ENCODE data around the gene MED16. TPM values are rescaled to one million over a fixed set of nuclear protein-coding genes. Genes with fewer than 3 reads are reported as not detected.

MED16 gene
- total and polyA plus RNA-seq, 2 of the 4 experiments (the other 2 are of a cell fraction) = 8.1 to 40.2 TPM

GRCh38 chr19:862581-863314 is 30.2 kb downstream of the MED16 start:
- peak overlapping the region; percentile 78 for H2AK9ac ChIP-seq (replicated peaks; ENCODE audit: low read depth, low read length, poor library complexity)
- H3K79me1 ChIP-seq (ENCODE audit: low read depth in 1 of 2, low read length in 2 of 2) = peaks cover 3 to 5% of the 10 kb centered on the region in 2 experiments; a peak in 2 of 4 replicates
- no peak overlapping the region for H3K4me3 ChIP-seq (ENCODE audit: insufficient read depth, low read depth, low read length)
- H3K18ac ChIP-seq (ENCODE audit: low read depth, low read length) = no peak overlapping the region
- H3K4me1 ChIP-seq (ENCODE audit: control insufficient read depth, insufficient read depth, low read length) = peaks cover 3% of the 10 kb centered on the region; the same call in 1 of the 2 replicates
- TF ChIP-seq USF2 (IDR thresholded peaks at IDR 0.05; ENCODE audit: low read depth, low read length) = peak; percentile 52; the same call in 1 of the 2 replicates
- TF ChIP-seq MAFK (IDR thresholded peaks at IDR 0.05; ENCODE audit: low read depth, low read length) = no peak
- H2BK5ac ChIP-seq (ENCODE audit: low read depth, low read length, poor library complexity, severe bottlenecking) = no peak overlapping the region
- H3K56ac ChIP-seq (ENCODE audit: extremely low read depth, insufficient read depth, low read length) = no peak overlapping the region
- H3K9ac ChIP-seq (ENCODE audit: low read depth, low read length) = no peak overlapping the region
- ChIA-PET POLR2A (ENCODE audit: unreplicated experiment) (interaction anchor here (0.5 kb wide), 1 partner anchor 183 kb away, joined by 22 read pairs; no protein-coding TSS in a partner anchor), CTCF (interaction anchor here (0.6 kb wide), 1 partner anchor 962 kb away, joined by 6 read pairs; no protein-coding TSS in a partner anchor)
- dilution Hi-C loops (cut with HindIII; ENCODE audit: low sequenced_read_pairs, unreplicated experiment) (no loop called here), intact Hi-C loops (cut with micrococcal nuclease) (loop anchor here (10.0 kb wide), 1 partner anchor 198 kb away; the partner anchor contains the start of gene RNF126), in situ Hi-C loops (cut with MboI; ENCODE audit: low sequenced_read_pairs) (no loop called here)
- WGBS, 2 experiments (ENCODE audit: extremely low coverage in 2 of 2, insufficient read length in 1 of 2) = 20% methylated on average over 31 of the region's 48 CpGs; no CpG with 5 or more reads in 1 of the 2 experiments
- H4K91ac ChIP-seq (ENCODE audit: insufficient read depth, low read depth, low read length) = no peak overlapping the region
- H3K4me2 ChIP-seq (ENCODE audit: low read depth, low read length) = no peak overlapping the region
- H3K9me1 ChIP-seq (ENCODE audit: insufficient read depth, low read length) = no peaks in the 10 kb centered on the region
- no peak overlapping the region for H2BK15ac ChIP-seq (ENCODE audit: low read depth, low read length)
- 0 out of 2 replicates have a peak overlapping the region, but pooled peaks have one; percentile 43 for H2AK5ac ChIP-seq (ENCODE audit: low read depth, low read length)
- ATAC-seq (ENCODE audit: low read depth) (peak; percentile 61), DNase-seq (peak; percentile 17)
- H4K5ac ChIP-seq (ENCODE audit: low read depth, low read length) = no peak overlapping the region
- H4K8ac ChIP-seq (ENCODE audit: low read depth in 2 of 2, low read length in 2 of 2) = no peak overlapping the region
- H2BK120ac ChIP-seq (ENCODE audit: low read depth, low read length) = no peak overlapping the region
- no peak overlapping the region for H3K14ac ChIP-seq (replicated peaks; ENCODE audit: low read depth, low read length)
- peaks cover 5% of the 10 kb centered on the region for H3K36me3 ChIP-seq (ENCODE audit: control insufficient read depth, insufficient read depth, low read length)
- no peak overlapping the region for H3K27ac ChIP-seq (ENCODE audit: insufficient read depth, low read length)
- H3K4ac ChIP-seq (ENCODE audit: low read depth, low read length) = no peak overlapping the region
- H2AFZ ChIP-seq (replicated peaks; ENCODE audit: low read length, poor library complexity) = peak overlapping the region; percentile 68
- no peaks in the 10 kb centered on the region for H3K9me3 ChIP-seq (ENCODE audit: control insufficient read depth, insufficient read depth, low read length)
- BruUV-seq (replicated peaks) = no TSS peak
- no peaks in the 10 kb centered on the region; the same call in 1 of the 2 replicates for H4K20me1 ChIP-seq (ENCODE audit: insufficient read depth, low read length)
- H3K27me3 ChIP-seq (ENCODE audit: control insufficient read depth, insufficient read depth, low read length) = no peaks in the 10 kb centered on the region
- H2BK20ac ChIP-seq (ENCODE audit: low read depth, low read length) = no peak overlapping the region
- H3K23ac ChIP-seq (ENCODE audit: low read depth, low read length) = no peak overlapping the region

All from IMR-90 (cell line).